AG04450 (cell line): ENCODE data around the gene MLN. TPM values are rescaled to one million over a fixed set of nuclear protein-coding genes. Genes with fewer than 3 reads are reported as not detected.

Experiments used
- CTCF ChIA-PET: fragments of 300-600, 350-600 bp; formaldehyde crosslinking; extraction: SDS; loops from one replicate; lab custom pipeline; 2022; ENCODE audit warnings: antibody characterized with exemption, inconsistent platforms; lab: Charles Lee
- POLR2A ChIA-PET: fragments of 350-600 bp; formaldehyde crosslinking; extraction: SDS; loops from one replicate; lab custom pipeline; 2021; ENCODE audit warnings: antibody characterized with exemption, inconsistent platforms; lab: Yijun Ruan, JAX
- DNase-seq: peaks from one replicate; pipeline ENCODE4 v3.0.0-alpha.2; 2011; ENCODE audit warnings: low read depth, low spot score
- H3K27ac ChIP-seq: one replicate; pipeline ENCODE4 v1.5.1; 2012; ENCODE audit warnings: low read depth, low read length, control low read depth
- H3K27me3 ChIP-seq: one replicate; pipeline ENCODE4 v1.6.0; 2012; ENCODE audit warnings: low read length; ENCODE audit not compliant: control insufficient read depth, insufficient read depth
- H3K4me3 ChIP-seq: 2 replicates; pipeline ENCODE4 v1.5.1; 2011; ENCODE audit warnings: mild to moderate bottlenecking, low read depth, low read length, control low read depth
- H3K9me3 ChIP-seq: 2 replicates; pipeline ENCODE4 v1.5.1; 2012; ENCODE audit warnings: low read length; ENCODE audit not compliant: control insufficient read depth, insufficient read depth
- CTCF ChIP-seq: IDR thresholded peaks from 2 replicates; pipeline ENCODE4 v1.5.1; 2011; ENCODE audit warnings: low read depth, low read length, control low read depth, inconsistent platforms
- polyA plus RNA-seq: library from polyadenylated mRNA; depleted of rRNA; stranded (reverse); fragments of >200 nt; gene quantifications from 2 replicates; pipeline ENCODE4 v1.2.3, GENCODE V29; 2011

The MLN gene
- polyA plus RNA-seq, 1 experiment: not detected

DNA sequence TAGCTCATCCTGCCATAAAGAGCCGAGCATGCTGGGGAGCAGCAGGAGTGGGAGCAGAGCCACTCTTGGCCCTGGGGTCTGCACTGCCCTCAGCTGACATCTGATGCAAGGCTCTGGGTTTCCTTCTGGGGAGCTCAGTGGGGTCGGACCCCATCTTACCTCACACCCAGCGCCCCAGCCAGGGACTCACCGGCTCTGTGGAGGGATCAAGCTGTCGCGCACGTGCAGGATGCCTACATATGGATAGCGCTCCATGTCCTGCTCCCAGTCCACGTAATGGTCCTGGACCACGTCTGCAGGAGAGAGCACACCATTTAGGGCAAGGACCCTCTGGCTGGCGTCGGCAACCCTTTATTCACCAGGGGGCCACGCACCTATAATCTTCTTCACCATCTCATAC, 27.0 kb downstream of the MLN start:
- DNase-seq: no peak
- Histone ChIP-seq H3K27ac (no peak overlapping the region), H3K27me3 (no peaks in the 10 kb centered on the region), H3K9me3 (no peaks in the 10 kb centered on the region), H3K4me3 (no peak overlapping the region)
- no peak for TF ChIP-seq CTCF
- ChIA-PET CTCF (interaction anchor here (2.7 kb wide), 1 partner anchor 32 kb away, joined by 10 read pairs; the partner anchor contains the start of gene IP6K3), POLR2A (interaction anchor here (1.2 kb wide), 1 partner anchor 11 kb away, joined by 3 read pairs; the partner anchor contains the start of gene LEMD2)

DNA sequence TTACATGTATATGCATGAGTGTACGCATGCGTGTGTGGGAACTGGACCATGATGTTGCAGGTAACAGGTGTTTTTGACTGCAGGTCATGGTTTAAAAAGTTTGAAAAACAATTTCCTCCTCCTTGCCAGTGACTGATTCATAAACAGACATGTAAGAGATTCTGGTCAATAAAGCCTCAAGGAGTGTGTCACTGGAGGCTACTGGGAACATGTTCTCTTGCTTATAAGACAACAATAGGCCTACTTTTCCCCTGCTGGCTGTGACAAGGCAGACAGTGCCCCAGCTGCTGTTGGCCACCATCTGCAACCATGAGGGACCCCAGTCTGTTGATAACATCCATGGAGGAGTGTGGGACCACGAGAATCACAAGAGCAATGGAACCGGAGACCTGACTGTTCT, 27.6 kb downstream of the MLN start:
- no peak for DNase-seq
- no peak for TF ChIP-seq CTCF
- ChIA-PET CTCF (no interaction called here), POLR2A (interaction anchor here (1.2 kb wide), 1 partner anchor 12 kb away, joined by 3 read pairs; the partner anchor contains the start of gene LEMD2)
- no peaks in the 10 kb centered on the region for H3K9me3 ChIP-seq
- no peak overlapping the region for H3K4me3 ChIP-seq
- H3K27ac ChIP-seq: no peak overlapping the region
- no peaks in the 10 kb centered on the region for H3K27me3 ChIP-seq

DNA sequence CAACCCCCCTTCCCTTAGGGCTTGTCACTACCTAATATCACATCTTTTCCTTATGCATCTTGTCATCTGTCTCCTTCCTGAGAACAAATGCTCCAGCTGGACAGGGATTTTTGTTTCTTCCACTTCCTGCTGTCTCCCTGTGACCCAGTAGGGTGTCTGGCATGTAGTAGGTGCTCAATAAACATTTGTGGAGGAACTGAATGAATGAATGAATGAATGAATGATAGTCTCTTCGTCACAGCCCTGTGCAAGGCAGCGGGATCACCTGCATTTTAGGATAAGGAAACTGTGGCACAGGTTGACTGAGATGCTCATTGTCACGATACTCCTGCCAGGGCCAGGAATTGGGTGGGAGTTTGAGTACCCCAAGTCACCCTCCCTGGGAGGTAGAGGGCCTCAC, 29.0 kb downstream of the MLN start:
- Histone ChIP-seq H3K27ac (no peak overlapping the region), H3K9me3 (no peaks in the 10 kb centered on the region), H3K4me3 (no peak overlapping the region), H3K27me3 (no peaks in the 10 kb centered on the region)
- no peak for TF ChIP-seq CTCF
- ChIA-PET CTCF (interaction anchor here (0.7 kb wide), 1 partner anchor 191 kb away, joined by 7 read pairs; no protein-coding TSS in a partner anchor), POLR2A (no interaction called here)
- no peak for DNase-seq

DNA sequence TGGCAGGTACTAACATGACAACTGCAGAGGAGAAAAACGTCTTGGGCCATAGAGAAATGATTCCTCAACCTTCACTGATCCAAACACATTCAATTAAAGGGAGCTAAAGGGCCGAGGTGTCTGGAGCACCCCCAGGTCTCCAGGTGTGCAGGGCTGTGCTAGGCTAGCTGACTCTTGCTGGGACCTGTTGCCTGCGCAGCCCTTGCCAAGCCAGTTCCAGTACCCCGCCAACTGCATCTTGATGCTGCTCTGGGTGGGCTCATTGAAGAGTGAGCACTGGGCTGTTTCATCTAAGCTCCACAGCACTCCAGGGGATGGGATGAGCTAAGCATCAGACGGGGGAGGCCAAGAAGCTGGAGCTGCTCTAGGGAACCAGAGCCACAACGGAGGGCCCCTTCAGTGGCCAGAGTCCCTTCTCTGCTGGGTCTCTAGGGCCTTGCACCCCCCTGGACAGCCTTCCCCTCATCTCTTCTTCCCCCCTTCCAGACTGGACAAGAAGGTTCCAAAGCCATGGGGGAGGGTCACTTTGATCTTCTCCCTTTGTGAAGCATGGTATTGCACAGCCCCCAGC, 30.8 kb downstream of the MLN start:
- no peak for DNase-seq
- CTCF ChIA-PET: interaction anchor here (0.6 to 3.6 kb wide), 8 partner anchors 11 to 282 kb away, joined by 3 to 57 read pairs (median 8); partner anchors contain the start of genes IP6K3, LEMD2 and UQCC2
- TF ChIP-seq CTCF: no peak
- Histone ChIP-seq H3K4me3 (no peak overlapping the region), H3K27me3 (no peaks in the 10 kb centered on the region), H3K27ac (peak overlapping the region; percentile 98), H3K9me3 (no peaks in the 10 kb centered on the region)
- POLR2A ChIA-PET: interaction anchor here (2.8 kb wide), 1 partner anchor 9 kb away, joined by 12 read pairs; no protein-coding TSS in a partner anchor
